ENCODE results near the gene KCNMA1.

The KCNMA1 gene

GRCh38 chr10:77191324-77192049 is 446.1 kb downstream of the KCNMA1 start:
- DNase-seq (ENCODE audit: low read depth): no peak
- no peak overlapping the region for H3K4me3 ChIP-seq (ENCODE audit: low read length)
- TF ChIP-seq CTCF (conservative IDR thresholded peaks at IDR 0.05; ENCODE audit: low read depth, low read length): no peak

GRCh38 chr10:77190291-77190690 is 447.3 kb downstream of the KCNMA1 start:
- TF ChIP-seq CTCF (conservative IDR thresholded peaks at IDR 0.05; ENCODE audit: low read depth, low read length): no peak
- H3K4me3 ChIP-seq (ENCODE audit: low read length): no peak overlapping the region
- DNase-seq (ENCODE audit: low read depth): no peak

DNA sequence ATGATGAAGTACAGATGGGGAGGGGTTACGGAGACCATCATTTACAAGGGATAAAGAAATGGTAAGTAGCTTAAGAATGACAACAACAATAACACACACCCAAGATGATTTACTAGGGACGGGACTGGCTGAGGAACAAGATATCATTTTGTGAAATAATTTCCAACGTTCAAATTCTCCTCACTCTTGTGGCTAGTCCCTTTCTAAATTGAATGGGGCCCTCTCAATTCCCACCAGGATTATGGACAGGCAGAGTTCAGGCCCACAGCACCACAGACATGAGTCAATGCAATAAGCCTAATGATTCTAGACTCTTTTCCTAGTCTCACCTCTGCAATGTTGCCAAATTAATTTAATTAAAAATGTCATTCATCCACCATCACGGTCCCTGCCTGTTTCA is 448.1 kb downstream of the KCNMA1 start:
- TF ChIP-seq CTCF (conservative IDR thresholded peaks at IDR 0.05; ENCODE audit: low read depth, low read length): no peak
- DNase-seq (ENCODE audit: low read depth): no peak

DNA sequence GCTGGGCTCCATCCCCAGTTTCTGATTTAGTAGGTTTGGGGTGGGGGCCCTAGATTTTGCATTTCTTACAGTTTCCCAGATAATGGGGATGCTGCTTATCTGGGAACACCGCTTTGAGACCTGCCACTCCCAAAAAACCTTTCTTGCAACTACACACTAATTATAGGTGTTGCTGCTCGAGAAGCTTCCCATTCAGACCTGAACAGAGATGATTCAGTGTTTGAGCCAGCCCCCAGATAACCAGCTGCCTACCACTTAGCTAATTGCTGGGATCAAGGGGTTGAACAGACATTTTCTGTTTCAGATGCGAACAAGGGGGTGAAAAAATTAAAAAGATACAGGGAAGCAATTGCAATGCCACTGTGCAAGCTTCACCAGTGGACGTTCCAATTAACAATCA is 448.5 kb downstream of the KCNMA1 start:
- no peak overlapping the region for H3K4me3 ChIP-seq (ENCODE audit: low read length)
- no peak for TF ChIP-seq CTCF (conservative IDR thresholded peaks at IDR 0.05; ENCODE audit: low read depth, low read length)
- DNase-seq (ENCODE audit: low read depth): no peak

More for the DNA sequence above, 448.1 kb downstream of the KCNMA1 start:
- no peak overlapping the region for H3K4me3 ChIP-seq (ENCODE audit: low read length)

- no peak for TF ChIP-seq CTCF (conservative IDR thresholded peaks at IDR 0.05; ENCODE audit: low read depth, low read length)
- no peak for DNase-seq (ENCODE audit: low read depth)
Observed at GRCh38 chr10:77188521-77188920, 449.1 kb downstream of the KCNMA1 start.

GRCh38 chr10:77188000-77188395 is 449.6 kb downstream of the KCNMA1 start:
- no peak overlapping the region for H3K4me3 ChIP-seq (ENCODE audit: low read length)
- DNase-seq (ENCODE audit: low read depth): no peak
- TF ChIP-seq CTCF (conservative IDR thresholded peaks at IDR 0.05; ENCODE audit: low read depth, low read length): no peak

More at GRCh38 chr10:77188521-77188920, 449.1 kb downstream of the KCNMA1 start:
- no peak overlapping the region for H3K4me3 ChIP-seq (ENCODE audit: low read length)

- TF ChIP-seq CTCF (conservative IDR thresholded peaks at IDR 0.05; ENCODE audit: low read depth, low read length): no peak
- no peak for DNase-seq (ENCODE audit: low read depth)
- no peak overlapping the region for H3K4me3 ChIP-seq (ENCODE audit: low read length)
Observed at GRCh38 chr10:77187376-77187999, 450.1 kb downstream of the KCNMA1 start.

Measured in retinal pigment epithelial cell (primary cell).